Spinal cord (tissue), 10 donors: ENCODE data around the gene SLC50A1. TPM values are rescaled to one million over a fixed set of nuclear protein-coding genes. Genes with fewer than 3 reads are reported as not detected.
"Not testable (repeated sequence)": the region's sequence is repeated elsewhere in the genome, so short reads cannot be mapped to it uniquely, and the experiment has no call there.

Experiments
- DNase-seq, 6 donors: peaks; one replicate each; pipeline versions ENCODE4 v3.0.0 to v3.0.0-alpha.2; 2013 to 2015; ENCODE audit warnings: low spot score in 6 of 6, low read depth in 4 of 6
- H3K27ac ChIP-seq: one replicate; pipeline ENCODE4 v1.5.1; 2013; ENCODE audit warnings: low read depth, low read length, control low read depth
- H3K27me3 ChIP-seq: one replicate; pipeline ENCODE4 v1.6.1; 2013; ENCODE audit warnings: low read length; ENCODE audit not compliant: control insufficient read depth, insufficient read depth
- H3K36me3 ChIP-seq: one replicate; pipeline ENCODE4 v1.6.1; 2013; ENCODE audit warnings: low read length; ENCODE audit not compliant: control insufficient read depth, insufficient read depth
- H3K4me1 ChIP-seq: one replicate; pipeline ENCODE4 v1.6.1; 2013; ENCODE audit warnings: low read length; ENCODE audit not compliant: control insufficient read depth, insufficient read depth
- H3K4me3 ChIP-seq: one replicate; pipeline ENCODE4 v1.5.1; 2013; ENCODE audit warnings: low read depth, low read length, control low read depth
- H3K9me3 ChIP-seq: one replicate; pipeline ENCODE4 v1.6.1; 2013; ENCODE audit warnings: low read length; ENCODE audit not compliant: control insufficient read depth, insufficient read depth
- WGBS: methylation state at CpG from one replicate; pipeline ENCODE4 v1.1.5; 2013; ENCODE audit warnings: missing lambda C conversion rate; ENCODE audit not compliant: insufficient coverage; 5-methylcytosine and 5-hydroxymethylcytosine counted together
- polyA plus RNA-seq, 2 donors: library from polyadenylated mRNA; unstranded; fragments of 120-200 nt; gene quantifications; one replicate each; pipeline ENCODE4 v1.2.1, GENCODE V29; 2013; ENCODE audit not compliant: insufficient read length in 2 of 2
- total RNA-seq, 2 donors: library from RNA; depleted of rRNA in 1 of 2; stranded (reverse); fragments of 120-200 nt in 1 of 2; fragments of >200 nt in 1 of 2; gene quantifications; one replicate each; pipeline versions ENCODE4 v1.2.3 to v1.2.4, GENCODE V29; 2013 to 2014
- donor health status: healthy.

SLC50A1 gene
- total and polyA plus RNA-seq, 4 donors: 12.1 to 35.8 (median 22.6) TPM

DNA sequence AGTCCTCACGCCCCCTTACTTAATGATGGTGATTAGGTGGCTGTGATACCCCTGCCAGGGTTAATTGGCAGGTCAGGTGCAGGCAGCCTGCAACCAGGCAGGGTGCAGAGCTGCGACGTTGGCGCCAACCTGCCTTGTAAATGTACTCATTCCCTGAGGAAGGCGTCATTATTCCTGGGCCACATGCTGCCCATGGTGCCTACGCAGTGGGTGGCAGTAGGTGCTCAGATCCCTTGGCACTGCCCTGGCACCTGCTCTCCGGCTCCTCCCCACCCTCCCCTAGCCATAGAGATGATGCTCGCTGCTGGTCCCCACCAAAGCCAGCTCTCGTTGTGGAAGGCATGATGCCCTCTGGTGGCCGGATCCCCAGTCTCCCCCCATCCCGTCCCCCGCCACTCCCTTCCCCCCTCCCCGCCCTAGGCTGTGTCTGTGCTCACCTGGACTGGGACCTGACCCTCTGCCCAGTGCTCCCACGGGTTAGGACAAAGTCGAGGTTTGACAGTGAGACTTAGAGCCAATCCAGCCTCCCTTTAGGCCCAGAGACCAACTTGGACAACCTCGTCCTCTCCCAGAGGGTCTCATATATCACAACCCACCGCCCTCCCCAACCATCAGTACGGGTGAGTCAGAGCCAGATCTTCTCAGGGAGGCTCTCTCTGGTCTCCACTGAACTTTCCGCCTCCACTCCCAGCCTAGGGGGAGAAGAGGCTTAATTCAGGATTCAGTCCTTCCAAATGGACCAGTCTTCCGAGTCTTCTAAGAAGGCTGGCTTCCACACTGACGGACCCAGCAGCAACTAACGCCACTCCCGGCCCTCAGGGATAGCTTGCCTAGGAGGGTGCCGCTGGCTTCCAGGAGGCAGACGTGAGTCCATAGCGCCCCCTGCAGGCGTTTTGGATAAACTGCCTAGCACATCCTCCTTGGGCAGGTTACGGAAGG, 31.8 kb downstream of the SLC50A1 start:
- peak in 5 of 6 donors; percentile 56 to 90 (median 67) for DNase-seq
- H3K9me3 ChIP-seq: no peaks in the 10 kb centered on the region
- peaks cover 34% of the 10 kb centered on the region for H3K4me1 ChIP-seq
- no peaks in the 10 kb centered on the region for H3K27me3 ChIP-seq
- H3K36me3 ChIP-seq: peaks cover 17% of the 10 kb centered on the region
- H3K4me3 ChIP-seq: peak overlapping the region; percentile 16
- 4% methylated on average over 19 of the region's 28 CpGs for WGBS
- H3K27ac ChIP-seq: peak overlapping the region; percentile 61

DNA sequence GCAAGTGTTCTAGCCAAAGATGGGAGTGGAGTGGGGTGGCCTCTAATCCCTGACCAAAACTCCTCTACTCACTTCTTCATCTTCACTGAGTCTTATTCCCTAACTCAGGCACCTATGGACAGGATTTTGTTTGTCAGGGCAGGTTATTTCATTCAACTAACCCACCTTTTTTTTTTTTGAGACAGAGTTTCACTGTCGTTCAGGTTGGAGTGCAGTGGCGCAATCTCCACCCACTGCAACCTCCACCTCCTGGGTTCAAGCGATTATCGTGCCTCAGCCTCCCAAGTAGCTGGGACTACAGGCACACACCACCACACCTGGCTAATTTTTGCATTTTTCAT, 32.4 kb downstream of the SLC50A1 start:
- H3K4me1 ChIP-seq: peaks cover 38% of the 10 kb centered on the region
- H3K36me3 ChIP-seq: peaks cover 17% of the 10 kb centered on the region
- peak overlapping the region; percentile 12 for H3K4me3 ChIP-seq
- H3K27me3 ChIP-seq, DNase-seq, H3K9me3 ChIP-seq: not testable (repeated sequence)
- peak overlapping the region; percentile 61 for H3K27ac ChIP-seq
- WGBS: 39% methylated on average over 3 of the region's 4 CpGs

DNA sequence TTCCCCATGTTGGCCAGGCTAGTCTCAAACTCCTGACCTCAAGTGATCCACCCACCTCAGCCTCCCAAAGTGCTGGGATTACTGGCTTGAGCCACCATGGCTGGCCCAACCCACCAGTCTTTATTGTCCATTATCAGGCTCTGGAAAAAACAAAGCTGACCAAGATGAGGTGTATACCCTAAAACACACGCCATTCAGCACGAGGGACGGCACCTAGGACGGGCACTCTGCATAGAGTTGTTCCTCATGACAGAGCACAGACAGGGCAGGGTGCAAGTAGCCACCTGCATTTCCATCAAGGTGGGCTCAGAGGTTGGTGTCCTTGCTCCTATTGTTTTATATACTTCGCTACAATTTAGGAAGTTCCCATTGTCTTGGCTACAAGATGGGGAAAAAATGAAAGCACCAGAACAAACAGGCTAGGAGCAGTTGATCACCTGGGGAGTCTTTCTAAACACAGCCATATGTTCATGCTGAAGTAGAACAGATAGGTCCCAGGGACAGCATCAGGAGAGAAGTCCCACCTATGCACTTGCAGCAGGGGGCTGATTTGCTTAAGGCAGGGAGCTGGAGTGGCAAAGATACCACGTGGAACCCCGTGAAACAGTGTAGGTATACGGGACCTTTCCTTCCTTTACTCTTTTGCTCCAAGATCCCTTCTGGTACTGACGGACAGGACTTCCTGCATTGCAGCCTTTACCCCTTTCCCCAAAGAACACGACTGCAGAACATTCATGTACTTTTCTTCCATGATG, 33.0 kb downstream of the SLC50A1 start:
- Histone ChIP-seq H3K4me1 (peaks cover 43% of the 10 kb centered on the region), H3K4me3 (no peak overlapping the region), H3K36me3 (peaks cover 17% of the 10 kb centered on the region), H3K27ac (no peak overlapping the region), H3K27me3 (no peaks in the 10 kb centered on the region), H3K9me3 (no peaks in the 10 kb centered on the region)
- no peak for DNase-seq
- 88% methylated on average over 8 of the region's 10 CpGs for WGBS

DNA sequence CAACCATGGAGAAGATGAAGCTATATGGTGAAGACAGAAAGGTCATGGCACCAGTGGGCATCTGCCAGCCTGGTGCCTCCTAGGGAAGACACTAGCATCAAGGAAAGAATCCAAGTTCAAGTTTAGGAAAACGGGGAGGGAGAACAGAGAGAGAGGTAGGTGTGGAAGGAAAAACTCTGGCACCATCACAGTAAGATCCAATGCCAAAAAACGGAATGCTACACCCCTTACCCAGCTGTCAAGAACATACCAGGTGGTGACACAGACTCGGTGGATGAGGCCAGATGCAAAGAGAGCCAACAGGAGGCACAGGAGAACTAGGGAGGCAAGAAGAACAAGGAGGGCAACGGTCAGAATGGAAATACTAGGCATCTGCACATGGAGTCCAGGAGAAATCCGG, 33.9 kb downstream of the SLC50A1 start:
- peaks cover 17% of the 10 kb centered on the region for H3K36me3 ChIP-seq
- H3K9me3 ChIP-seq: no peaks in the 10 kb centered on the region
- H3K4me1 ChIP-seq: peaks cover 52% of the 10 kb centered on the region
- no peak for DNase-seq
- no peak overlapping the region for H3K4me3 ChIP-seq
- no peaks in the 10 kb centered on the region for H3K27me3 ChIP-seq
- no peak overlapping the region for H3K27ac ChIP-seq
- WGBS: 91% methylated on average over 3 of the region's 5 CpGs

DNA sequence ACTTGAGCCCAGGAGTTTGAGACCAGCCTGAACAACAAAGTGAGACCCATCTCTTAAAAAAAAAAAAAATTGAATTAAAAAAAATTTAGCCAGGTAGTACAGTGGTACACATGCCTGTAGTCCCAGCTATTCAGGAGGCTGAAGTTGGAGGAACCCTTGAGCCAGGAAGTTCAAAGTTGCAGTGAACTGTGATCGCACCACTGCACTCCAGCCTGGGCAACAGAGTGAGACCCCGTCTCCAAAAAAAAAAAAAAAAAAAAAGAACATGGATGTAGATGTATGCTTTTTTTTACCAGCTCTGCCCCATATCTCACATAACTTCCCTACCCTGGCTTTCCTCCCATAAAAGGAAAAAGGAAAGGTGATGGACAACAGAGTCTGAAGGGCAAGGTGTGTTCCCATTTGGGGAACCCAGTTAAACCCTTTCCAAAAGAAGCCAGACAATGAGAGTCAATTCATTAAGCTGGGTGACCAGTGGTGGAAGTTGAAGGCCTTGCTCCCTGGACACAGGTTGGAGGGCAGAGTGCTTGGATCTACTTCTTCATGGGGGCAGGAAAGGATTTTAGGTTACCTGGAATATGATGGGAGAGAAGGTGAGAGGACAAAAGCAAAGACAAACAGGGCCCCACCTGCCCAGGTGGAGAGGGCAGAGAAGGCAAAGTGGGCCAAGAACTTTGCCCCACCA, 34.6 kb downstream of the SLC50A1 start:
- no peak for DNase-seq
- H3K27ac ChIP-seq: no peak overlapping the region
- H3K9me3 ChIP-seq: no peaks in the 10 kb centered on the region
- WGBS: no CpG with 5 or more reads among the region's 2 CpGs
- no peak overlapping the region for H3K4me3 ChIP-seq
- peaks cover 59% of the 10 kb centered on the region for H3K4me1 ChIP-seq
- H3K36me3 ChIP-seq: peaks cover 18% of the 10 kb centered on the region
- H3K27me3 ChIP-seq: no peaks in the 10 kb centered on the region

DNA sequence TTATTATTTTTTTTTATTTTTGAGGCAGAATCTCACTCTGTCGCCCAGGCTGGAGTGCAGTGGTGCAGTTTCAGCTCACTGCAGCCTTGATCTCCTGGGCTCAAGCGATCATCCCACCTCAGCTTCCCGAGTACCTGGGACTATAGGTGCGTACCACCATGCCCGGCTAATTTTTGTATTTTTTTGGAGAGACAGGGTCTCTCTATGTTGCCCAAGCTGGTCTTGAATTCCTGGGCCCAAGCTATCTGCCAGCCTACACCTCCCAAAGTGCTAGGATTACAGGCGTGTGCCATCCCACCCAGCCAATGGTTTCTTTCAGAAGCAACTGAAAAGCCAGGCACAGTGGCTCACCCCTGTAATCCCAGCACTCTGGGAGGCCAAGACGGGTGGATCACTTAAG, 35.2 kb downstream of the SLC50A1 start:
- H3K4me1 ChIP-seq: peaks cover 62% of the 10 kb centered on the region
- 87% methylated on average over 4 of the region's 7 CpGs for WGBS
- DNase-seq: no peak

DNA sequence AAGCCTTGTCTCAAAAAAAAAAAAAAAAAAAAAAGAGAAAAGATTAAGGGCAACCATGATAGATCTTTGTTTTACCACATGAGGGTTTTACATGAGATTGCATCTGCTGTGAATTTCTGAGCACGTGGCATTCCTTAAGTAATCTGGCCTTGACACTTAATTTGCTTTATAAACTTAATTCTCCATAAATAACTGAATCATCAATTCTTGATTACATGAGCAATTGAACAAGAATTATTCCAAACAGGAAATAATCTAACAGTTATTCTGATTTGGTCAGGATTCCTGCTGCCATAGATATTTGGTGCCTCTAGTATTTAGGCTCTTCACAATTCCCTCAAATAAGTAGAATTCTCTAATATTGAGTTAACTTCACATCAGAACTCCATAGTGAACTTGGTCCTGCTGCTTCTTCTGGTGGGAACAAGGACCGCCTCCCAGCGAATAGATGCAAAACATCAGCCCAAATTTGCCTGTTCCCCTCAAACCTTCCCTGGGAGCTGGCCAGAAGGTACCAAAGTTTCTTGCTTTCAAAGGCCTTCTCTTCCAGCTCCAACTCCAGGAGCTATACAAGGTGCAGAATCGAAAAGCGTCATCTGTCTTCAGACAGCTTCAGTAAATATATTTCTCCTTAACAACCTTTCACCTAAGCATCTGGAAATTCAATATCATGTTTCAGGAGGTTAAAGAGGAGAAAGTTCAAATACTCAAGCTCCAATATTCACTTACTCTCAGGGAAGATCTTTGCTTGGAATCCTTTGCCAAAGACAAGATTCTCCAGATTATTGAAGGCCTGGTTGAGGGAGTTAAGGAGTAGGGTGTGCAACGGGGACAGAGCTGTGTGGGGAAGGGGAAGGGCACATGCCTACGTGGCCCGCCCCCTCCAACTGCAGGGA, 36.4 kb downstream of the SLC50A1 start:
- H3K36me3 ChIP-seq: peaks cover 31% of the 10 kb centered on the region

More for the DNA sequence above, 35.2 kb downstream of the SLC50A1 start:
- Histone ChIP-seq H3K27ac (no peak overlapping the region), H3K27me3 (no peaks in the 10 kb centered on the region), H3K36me3 (peaks cover 23% of the 10 kb centered on the region), H3K4me3 (no peak overlapping the region), H3K9me3 (no peaks in the 10 kb centered on the region)

DNA sequence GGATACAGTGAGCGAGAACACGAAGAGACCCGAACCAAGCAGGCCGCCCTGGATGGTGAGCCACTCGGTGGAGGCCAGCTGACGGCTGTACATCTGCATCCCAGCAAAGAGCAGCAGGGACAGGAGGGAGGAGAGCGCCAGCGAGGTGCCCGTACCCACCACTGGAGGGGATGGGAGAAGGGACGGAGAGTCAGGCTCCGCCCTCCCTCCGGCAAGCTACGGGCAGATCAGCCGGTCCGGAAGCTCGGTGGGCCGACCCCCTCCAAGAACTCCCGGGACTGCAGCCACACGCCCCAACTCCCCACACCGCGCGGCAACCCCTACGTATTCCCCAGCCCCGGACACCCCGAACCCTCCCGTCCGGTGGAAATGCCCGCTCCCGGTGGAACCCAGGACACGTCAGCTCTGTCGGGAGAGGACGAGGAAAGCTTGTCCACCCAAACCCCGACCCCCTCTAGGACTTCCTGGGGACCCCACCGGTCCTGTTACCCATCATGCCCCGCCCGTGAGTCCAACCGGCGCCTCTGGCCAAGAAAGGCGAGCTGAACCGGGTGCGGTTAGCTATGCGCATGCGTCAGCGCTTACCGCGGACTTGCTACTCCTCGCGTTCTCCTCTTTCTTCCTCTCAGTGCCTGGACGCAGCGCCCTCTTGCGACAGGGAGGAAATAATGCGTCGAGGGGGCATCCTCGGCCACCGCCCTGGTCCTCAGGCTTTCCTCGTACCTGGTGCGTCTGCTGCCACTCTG, 37.3 kb downstream of the SLC50A1 start, which contains the start of gene KRTCAP2:
Gene KRTCAP2, minus strand, starts transcription at position 573 of the 746 bp plus-strand sequence. Its CDS starts 80 bp downstream, at position 493.
- no peaks in the 10 kb centered on the region for H3K27me3 ChIP-seq
- peak within 1 kb of the TSS; percentile 90 for H3K27ac ChIP-seq
- 0% methylated on average over 49 of the region's 57 CpGs for WGBS
- H3K4me3 ChIP-seq: peak within 1 kb of the TSS; percentile 95
- peaks cover 55% of the 10 kb centered on the region for H3K4me1 ChIP-seq
- peak in 5 of 6 donors; percentile 93 to 99 (median 95) for DNase-seq
- H3K36me3 ChIP-seq: peaks cover 39% of the 10 kb centered on the region
- H3K9me3 ChIP-seq: no peaks in the 10 kb centered on the region

More for the DNA sequence above, 36.4 kb downstream of the SLC50A1 start:
- Histone ChIP-seq H3K4me3 (peak overlapping the region; percentile 95), H3K9me3 (no peaks in the 10 kb centered on the region), H3K27me3 (no peaks in the 10 kb centered on the region), H3K27ac (peak overlapping the region; percentile 90), H3K4me1 (peaks cover 58% of the 10 kb centered on the region)
- DNase-seq: no peak
- WGBS: 46% methylated on average over 7 of the region's 8 CpGs
